ENCODE data around the gene CCN2. TPM values are rescaled to one million over a fixed set of nuclear protein-coding genes. Genes with fewer than 3 reads are reported as not detected.
"Not testable (repeated sequence)": the region's sequence is repeated elsewhere in the genome, so short reads cannot be mapped to it uniquely, and the experiment has no call there.

Gene CCN2
- total RNA-seq, 4 donors from 2014 or later, result 41.0 to 136 (median 78.6) TPM

DNA sequence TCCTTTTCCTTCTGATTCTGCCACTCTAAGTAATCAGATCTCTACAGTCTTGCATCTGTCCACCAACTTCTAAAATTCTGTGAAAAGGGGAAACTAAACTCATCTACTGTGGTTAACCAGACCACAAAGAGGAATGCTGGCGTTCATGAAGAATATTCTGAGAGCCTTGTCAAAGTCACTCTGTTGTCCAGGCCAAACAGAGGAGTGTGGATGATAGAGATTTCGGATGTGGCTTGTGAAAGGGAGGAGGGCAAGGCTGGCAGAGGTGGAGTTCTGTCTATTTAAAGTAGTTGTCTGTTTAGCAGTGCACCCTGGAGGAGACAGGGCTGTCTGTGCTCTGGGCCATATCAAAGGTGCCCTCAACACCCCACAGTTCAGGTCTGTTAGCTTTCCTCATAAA, 33.9 kb downstream of the CCN2 start:
- no peak for TF ChIP-seq POLR2A (IDR thresholded peaks at IDR 0.05)
- TF ChIP-seq, protein P1, sequence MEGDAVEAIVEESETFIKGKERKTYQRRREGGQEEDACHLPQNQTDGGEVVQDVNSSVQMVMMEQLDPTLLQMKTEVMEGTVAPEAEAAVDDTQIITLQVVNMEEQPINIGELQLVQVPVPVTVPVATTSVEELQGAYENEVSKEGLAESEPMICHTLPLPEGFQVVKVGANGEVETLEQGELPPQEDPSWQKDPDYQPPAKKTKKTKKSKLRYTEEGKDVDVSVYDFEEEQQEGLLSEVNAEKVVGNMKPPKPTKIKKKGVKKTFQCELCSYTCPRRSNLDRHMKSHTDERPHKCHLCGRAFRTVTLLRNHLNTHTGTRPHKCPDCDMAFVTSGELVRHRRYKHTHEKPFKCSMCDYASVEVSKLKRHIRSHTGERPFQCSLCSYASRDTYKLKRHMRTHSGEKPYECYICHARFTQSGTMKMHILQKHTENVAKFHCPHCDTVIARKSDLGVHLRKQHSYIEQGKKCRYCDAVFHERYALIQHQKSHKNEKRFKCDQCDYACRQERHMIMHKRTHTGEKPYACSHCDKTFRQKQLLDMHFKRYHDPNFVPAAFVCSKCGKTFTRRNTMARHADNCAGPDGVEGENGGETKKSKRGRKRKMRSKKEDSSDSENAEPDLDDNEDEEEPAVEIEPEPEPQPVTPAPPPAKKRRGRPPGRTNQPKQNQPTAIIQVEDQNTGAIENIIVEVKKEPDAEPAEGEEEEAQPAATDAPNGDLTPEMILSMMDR (IDR thresholded peaks at IDR 0.05), result no peak
- no peak for TF ChIP-seq EP300 (IDR thresholded peaks at IDR 0.05)
- no peak for DNase-seq (ENCODE audit: low spot score in 2 of 2)

DNA sequence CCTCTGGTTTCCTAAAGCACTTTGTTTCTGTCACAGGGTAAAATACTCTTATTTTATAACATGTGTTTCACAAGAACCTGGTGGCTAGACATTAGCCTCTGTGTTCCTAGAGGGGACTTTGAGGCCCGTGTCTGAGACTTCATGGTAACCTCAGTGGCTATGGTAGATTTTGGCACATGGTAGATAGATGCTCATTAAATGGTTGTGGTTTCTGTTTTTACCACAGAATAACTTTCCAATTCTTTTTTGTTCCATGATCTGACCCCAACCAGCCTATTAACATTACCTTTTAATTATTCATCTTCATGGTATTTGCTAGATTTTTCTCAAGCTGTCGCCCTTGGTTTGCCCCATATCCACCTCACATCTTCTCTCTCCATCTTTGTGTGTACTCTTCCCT, 34.3 kb downstream of the CCN2 start:
- WGBS, result 88% methylated on average over 2 of the region's 2 CpGs
- DNase-seq (ENCODE audit: low spot score in 2 of 2), result no peak
- H3K36me3 ChIP-seq, result no peaks in the 10 kb centered on the region

More for the DNA sequence above, 33.9 kb downstream of the CCN2 start:
- Histone ChIP-seq H3K4me1 (peaks cover 6% of the 10 kb centered on the region), H3K36me3 (no peaks in the 10 kb centered on the region), H3K27me3 (peaks cover 11% of the 10 kb centered on the region), H3K27ac (no peak overlapping the region), H3K4me3 (no peak overlapping the region), H3K9me3 (no peaks in the 10 kb centered on the region)
- WGBS, result 79% methylated on average over 2 of the region's 2 CpGs

DNA sequence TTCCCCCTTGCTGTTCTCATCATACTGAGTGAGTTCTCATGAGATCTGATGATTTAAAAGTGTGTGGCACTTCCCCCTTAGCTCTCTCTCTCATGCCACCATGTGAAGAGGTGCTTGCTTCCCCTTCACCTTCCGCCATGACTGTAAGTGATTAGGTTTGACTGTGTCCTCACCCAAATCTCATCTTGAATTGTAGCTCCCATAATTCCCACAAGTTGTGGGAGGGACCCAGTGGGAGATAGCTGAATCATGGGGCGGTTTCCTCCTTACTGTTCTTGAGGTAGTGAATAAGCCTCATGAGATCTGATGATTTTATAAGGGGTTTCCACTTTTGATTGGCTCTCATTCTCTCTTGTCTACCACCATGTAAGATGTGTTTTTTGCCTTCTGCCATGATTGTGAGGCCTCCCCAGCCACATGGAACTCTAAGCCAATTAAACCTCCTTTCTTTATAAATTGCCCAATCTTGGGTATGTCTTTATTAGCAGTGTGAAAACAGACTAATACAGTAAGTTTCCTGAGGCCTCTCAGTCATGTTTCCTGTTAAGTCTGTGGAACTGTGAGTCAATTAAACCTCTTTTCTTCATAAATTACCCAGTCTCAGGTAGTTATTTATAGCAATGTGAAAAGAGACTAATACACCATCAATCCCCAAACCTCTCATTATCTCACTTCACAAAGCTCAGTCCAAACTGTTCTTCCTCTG, 34.9 kb downstream of the CCN2 start:
- H3K4me1 ChIP-seq; DNase-seq (ENCODE audit: low spot score in 2 of 2); H3K4me3 ChIP-seq; H3K27ac ChIP-seq; H3K36me3 ChIP-seq; H3K9me3 ChIP-seq: not testable (repeated sequence)
- WGBS, result 93% methylated on average over 2 of the region's 2 CpGs
- H3K27me3 ChIP-seq, result peaks cover 11% of the 10 kb centered on the region

More for the DNA sequence above, 34.3 kb downstream of the CCN2 start:
- TF ChIP-seq EP300 (IDR thresholded peaks at IDR 0.05), result no peak
- no peak for TF ChIP-seq POLR2A (IDR thresholded peaks at IDR 0.05)
- TF ChIP-seq, protein P1 (IDR thresholded peaks at IDR 0.05), result no peak
- TF ChIP-seq POLR2AphosphoS5 (IDR thresholded peaks at IDR 0.05), result no peak
- Histone ChIP-seq H3K27ac (no peak overlapping the region), H3K4me3 (no peak overlapping the region), H3K27me3 (peaks cover 11% of the 10 kb centered on the region), H3K9me3 (no peaks in the 10 kb centered on the region), H3K4me1 (peaks cover 6% of the 10 kb centered on the region)

DNA sequence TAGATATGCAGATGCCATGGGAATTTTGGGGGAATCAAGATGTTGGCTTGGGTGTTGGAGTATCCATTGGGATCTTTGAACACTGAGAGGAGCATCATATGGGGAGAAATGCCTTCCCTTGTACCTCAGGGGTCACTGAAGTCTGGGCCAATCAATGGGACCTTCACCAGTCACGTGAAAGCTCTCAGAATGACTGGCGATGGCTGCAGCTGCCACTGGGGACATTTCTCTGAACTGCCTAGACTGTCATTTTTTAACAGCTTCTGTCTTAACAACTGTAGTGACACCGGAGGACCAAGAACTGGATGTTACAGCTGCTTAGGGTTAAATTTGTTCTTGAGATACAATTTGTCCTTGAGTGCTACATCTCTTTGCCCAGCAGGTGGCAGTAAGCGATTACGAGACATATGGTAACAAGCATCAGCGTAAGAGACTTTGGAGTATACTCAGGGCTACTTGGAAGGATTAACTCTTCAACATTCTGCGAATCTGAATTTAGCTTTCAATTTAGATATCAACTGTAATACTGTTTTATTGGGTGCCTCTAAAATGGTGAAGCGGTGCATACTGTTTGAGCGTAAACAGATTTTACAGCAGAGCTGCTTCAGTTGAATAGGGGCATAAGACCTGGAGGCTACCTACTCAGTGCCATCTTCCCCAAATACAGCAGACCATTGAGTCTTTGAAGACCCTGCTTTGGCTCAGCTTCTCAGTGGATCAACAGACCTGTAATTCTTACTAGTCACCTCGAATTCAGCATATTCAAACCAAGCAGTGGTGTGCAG, 36.0 kb downstream of the CCN2 start:
- 33% methylated on average over 10 of the region's 10 CpGs for WGBS
- TF ChIP-seq, protein P1 (IDR thresholded peaks at IDR 0.05), result peak; percentile 47 to 83
- TF ChIP-seq EP300 (IDR thresholded peaks at IDR 0.05), result no peak
- no peak for TF ChIP-seq POLR2A (IDR thresholded peaks at IDR 0.05)
- DNase-seq (ENCODE audit: low spot score in 2 of 2), result no peak
- Histone ChIP-seq H3K9me3 (no peaks in the 10 kb centered on the region), H3K4me1 (peaks cover 6% of the 10 kb centered on the region), H3K27me3 (peaks cover 11% of the 10 kb centered on the region), H3K36me3 (no peaks in the 10 kb centered on the region), H3K27ac (no peak overlapping the region), H3K4me3 (no peak overlapping the region)

DNA sequence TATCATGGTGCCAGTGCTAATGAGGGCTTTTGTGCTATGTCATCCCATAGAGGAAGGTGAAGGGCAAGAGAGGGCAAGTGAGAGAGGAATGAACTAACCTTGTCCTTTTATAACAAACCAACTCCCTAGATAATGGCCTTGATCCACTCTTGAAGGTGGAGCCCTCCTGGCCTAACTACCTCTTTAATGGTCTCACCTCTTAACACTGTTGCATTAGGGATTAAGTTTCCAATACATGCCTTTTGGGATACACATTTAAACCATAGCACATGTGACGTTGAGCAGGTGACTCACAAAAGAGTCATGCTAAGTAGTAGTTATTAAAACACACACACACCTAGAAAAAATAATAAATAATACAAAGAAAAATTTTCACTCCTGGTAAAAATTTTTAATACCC, 36.9 kb downstream of the CCN2 start:
- Histone ChIP-seq H3K4me3 (no peak overlapping the region), H3K9me3 (no peaks in the 10 kb centered on the region), H3K4me1 (peaks cover 6% of the 10 kb centered on the region), H3K27me3 (peaks cover 11% of the 10 kb centered on the region), H3K36me3 (no peaks in the 10 kb centered on the region), H3K27ac (no peak overlapping the region)
- no peak for DNase-seq (ENCODE audit: low spot score in 2 of 2)
- 35% methylated on average over 1 of the region's 1 CpG for WGBS
- TF ChIP-seq EP300 (IDR thresholded peaks at IDR 0.05) (no peak), POLR2AphosphoS5 (IDR thresholded peaks at IDR 0.05) (no peak), POLR2A (IDR thresholded peaks at IDR 0.05) (no peak)
- TF ChIP-seq, protein P1 (IDR thresholded peaks at IDR 0.05), result no peak

Data from suprapubic skin (tissue), 4 donors.